HEK293T (cell line): ENCODE data around the gene WBP1L.

Experiments
- ARNT ChIP-seq: fragments of 450-650 bp; IDR thresholded peaks from 2 replicates; pipeline ENCODE4 v1.6.1; 2017; ENCODE audit warnings: mild to moderate bottlenecking
- BHLHE40 ChIP-seq: fragments of 450-650 bp; IDR thresholded peaks from 2 replicates; pipeline ENCODE4 v1.6.1; 2016; ENCODE audit warnings: mild to moderate bottlenecking, moderate library complexity, borderline replicate concordance
- CTBP1 ChIP-seq: fragments of 450-650 bp; IDR thresholded peaks from 2 replicates; pipeline ENCODE4 v1.6.1; 2016; ENCODE audit warnings: borderline replicate concordance
- ELF4 ChIP-seq: fragments of 450-650 bp; IDR thresholded peaks from 2 replicates; pipeline ENCODE4 v1.6.1; 2017; ENCODE audit warnings: antibody characterized with exemption
- FOXA1 ChIP-seq: fragments of 450-650 bp; IDR thresholded peaks from 2 replicates; pipeline ENCODE4 v1.6.1; 2016; ENCODE audit warnings: mild to moderate bottlenecking
- FOXM1 ChIP-seq: fragments of 450-650 bp; IDR thresholded peaks from 2 replicates; pipeline ENCODE4 v1.6.1; 2017; ENCODE audit warnings: mild to moderate bottlenecking, borderline replicate concordance
- NFRKB ChIP-seq: fragments of 450-650 bp; IDR thresholded peaks from 2 replicates; pipeline ENCODE4 v1.6.1; 2016; ENCODE audit warnings: mild to moderate bottlenecking, moderate library complexity
- SP1 ChIP-seq: fragments of 450-650 bp; IDR thresholded peaks from 2 replicates; pipeline ENCODE4 v1.6.1; 2017
- SUZ12 ChIP-seq: fragments of 450-650 bp; IDR thresholded peaks from 2 replicates; pipeline ENCODE4 v1.6.1; 2016; ENCODE audit warnings: mild to moderate bottlenecking
- TARDBP ChIP-seq: fragments of 450-650 bp; IDR thresholded peaks from 2 replicates; pipeline ENCODE4 v1.6.1; 2016
- ZNF384 ChIP-seq: fragments of 450-650 bp; IDR thresholded peaks from 2 replicates; pipeline ENCODE4 v1.6.1; 2016
- TF ChIP-seq, protein P1 (sequence below): fragments of 450-650 bp; IDR thresholded peaks from 2 replicates; pipeline ENCODE4 v1.6.1; 2016

GRCh38 chr10:102698894-102699293 lies 44.9 kb upstream of the WBP1L start:
- TF ChIP-seq, protein P1, sequence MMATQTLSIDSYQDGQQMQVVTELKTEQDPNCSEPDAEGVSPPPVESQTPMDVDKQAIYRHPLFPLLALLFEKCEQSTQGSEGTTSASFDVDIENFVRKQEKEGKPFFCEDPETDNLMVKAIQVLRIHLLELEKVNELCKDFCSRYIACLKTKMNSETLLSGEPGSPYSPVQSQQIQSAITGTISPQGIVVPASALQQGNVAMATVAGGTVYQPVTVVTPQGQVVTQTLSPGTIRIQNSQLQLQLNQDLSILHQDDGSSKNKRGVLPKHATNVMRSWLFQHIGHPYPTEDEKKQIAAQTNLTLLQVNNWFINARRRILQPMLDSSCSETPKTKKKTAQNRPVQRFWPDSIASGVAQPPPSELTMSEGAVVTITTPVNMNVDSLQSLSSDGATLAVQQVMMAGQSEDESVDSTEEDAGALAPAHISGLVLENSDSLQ = no peak
- no peak for TF ChIP-seq NFRKB
- TF ChIP-seq ZNF384 = no peak
- no peak for TF ChIP-seq BHLHE40
- no peak for TF ChIP-seq ELF4
- TF ChIP-seq FOXM1 = no peak
- TF ChIP-seq CTBP1 = no peak
- TF ChIP-seq FOXA1 = no peak
- no peak for TF ChIP-seq ARNT
- no peak for TF ChIP-seq SUZ12
- TF ChIP-seq SP1 = no peak
- no peak for TF ChIP-seq TARDBP
